ENCODE measurements around the gene NIBAN1.

GRCh38 chr1:184954232-184954995 is 19.9 kb downstream of the NIBAN1 start:
- no peak for TF ChIP-seq CTCF (IDR thresholded peaks at IDR 0.05; ENCODE audit: insufficient read depth, low read length, poor library complexity, severe bottlenecking)
- TF ChIP-seq EZH2phosphoT487 (conservative IDR thresholded peaks at IDR 0.05; ENCODE audit: low read length), result no peak

Data from SU-DHL-6 (cell line).